Subcutaneous abdominal adipose tissue (tissue), 5 donors: Measurements from ENCODE around the gene GSDMA.

ENCODE experiments used
- H3K27ac ChIP-seq: one replicate; pipeline ENCODE4 v1.7.0; 2013; ENCODE audit warnings: low read depth, mild to moderate bottlenecking, inconsistent platforms, low read length, moderate library complexity
- H3K27me3 ChIP-seq, 5 donors: one replicate each; pipeline ENCODE4 v1.7.0; 2013; ENCODE audit warnings: low read length in 5 of 5, inconsistent platforms in 1 of 5; ENCODE audit not compliant: control insufficient read depth in 5 of 5, insufficient read depth in 4 of 5
- H3K36me3 ChIP-seq, 5 donors: one replicate each; pipeline ENCODE4 v1.7.0; 2013; ENCODE audit warnings: low read length in 5 of 5; ENCODE audit not compliant: control insufficient read depth in 5 of 5, insufficient read depth in 5 of 5
- H3K4me1 ChIP-seq, 5 donors: one replicate each; pipeline ENCODE4 v1.7.0; 2013; ENCODE audit warnings: low read length in 5 of 5, mild to moderate bottlenecking in 3 of 5, moderate library complexity in 1 of 5; ENCODE audit not compliant: control insufficient read depth in 5 of 5, insufficient read depth in 5 of 5
- H3K4me3 ChIP-seq, 5 donors: one replicate each; pipeline ENCODE4 v1.7.0; 2013; ENCODE audit warnings: low read length in 5 of 5, low read depth in 1 of 5
- H3K9ac ChIP-seq, 5 donors: one replicate each; pipeline ENCODE4 v1.7.0; 2013; ENCODE audit warnings: low read length in 5 of 5, mild to moderate bottlenecking in 4 of 5, moderate library complexity in 3 of 5
- H3K9me3 ChIP-seq, 5 donors: one replicate each; pipeline ENCODE4 v1.7.0; 2013; ENCODE audit warnings: low read length in 5 of 5; ENCODE audit not compliant: control insufficient read depth in 5 of 5
- donor health status: healthy.
- donor health status: healthy.
- donor health status: healthy.
- donor health status: healthy.
- donor health status: healthy.

GSDMA gene

GRCh38 chr17:40026816-40027613 lies 64.2 kb downstream of the GSDMA start:
- Histone ChIP-seq H3K27me3 (no peaks in the 10 kb centered on the region), H3K9ac (no peak overlapping the region), H3K9me3 (no peaks in the 10 kb centered on the region), H3K36me3 (peaks cover 5 to 82% (median 72%) of the 10 kb centered on the region in 5 donors), H3K27ac (no peak overlapping the region), H3K4me1 (peaks cover 0 to 27% (median 13%) of the 10 kb centered on the region in 5 donors), H3K4me3 (no peak overlapping the region)
